K562 (cell line): ENCODE data around the gene DNAJB14.

ENCODE experiments used
- FOXJ3 ChIP-seq: sonication (generic); formaldehyde crosslinking; IDR thresholded peaks from 2 replicates; pipeline ENCODE4 v1.4.0; 2020; ENCODE audit warnings: mild to moderate bottlenecking, missing genetic modification reagents
- TF ChIP-seq, protein P1 (sequence below), 3 experiments: IDR thresholded peaks in 2 of 3; conservative IDR thresholded peaks in 1 of 3; 2 replicates each; pipeline ENCODE4 v1.5.1; 2011 to 2012; ENCODE audit warnings: low read length in 3 of 3, mild to moderate bottlenecking in 3 of 3, control low read depth in 2 of 3, improper control_type of control experiment in 1 of 3, inconsistent platforms in 1 of 3, low read depth in 1 of 3, mixed read lengths in 1 of 3, moderate library complexity in 1 of 3; ENCODE audit not compliant: insufficient read depth in 2 of 3
- TF ChIP-seq, protein P2 (sequence below): fragments of 250-450 bp; sonication (Bioruptor Pico); IDR thresholded peaks from 2 replicates; pipeline ENCODE4 v1.8.0; 2021; ENCODE audit warnings: moderate library complexity, mild to moderate bottlenecking, inconsistent platforms

DNA sequence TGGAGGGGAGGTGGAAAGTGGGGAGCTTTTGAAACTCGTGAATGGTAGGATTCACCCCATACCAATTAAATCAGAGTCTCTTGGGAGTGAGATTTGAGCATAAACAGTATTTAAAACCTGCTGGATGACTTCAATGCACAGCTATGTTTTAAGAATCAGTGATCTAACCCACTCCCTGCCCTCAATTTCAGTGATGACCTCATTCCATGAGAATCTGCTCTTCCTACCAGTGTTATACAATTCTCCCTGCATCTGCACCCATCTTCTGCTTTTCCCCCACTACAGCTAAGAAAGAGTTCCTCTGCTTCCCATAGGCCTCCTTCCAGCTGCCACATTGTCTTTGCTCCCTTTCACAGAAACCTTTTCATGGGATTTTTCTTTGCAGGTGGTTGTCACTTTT, 21.9 kb upstream of the DNAJB14 start:
- TF ChIP-seq, protein P1, sequence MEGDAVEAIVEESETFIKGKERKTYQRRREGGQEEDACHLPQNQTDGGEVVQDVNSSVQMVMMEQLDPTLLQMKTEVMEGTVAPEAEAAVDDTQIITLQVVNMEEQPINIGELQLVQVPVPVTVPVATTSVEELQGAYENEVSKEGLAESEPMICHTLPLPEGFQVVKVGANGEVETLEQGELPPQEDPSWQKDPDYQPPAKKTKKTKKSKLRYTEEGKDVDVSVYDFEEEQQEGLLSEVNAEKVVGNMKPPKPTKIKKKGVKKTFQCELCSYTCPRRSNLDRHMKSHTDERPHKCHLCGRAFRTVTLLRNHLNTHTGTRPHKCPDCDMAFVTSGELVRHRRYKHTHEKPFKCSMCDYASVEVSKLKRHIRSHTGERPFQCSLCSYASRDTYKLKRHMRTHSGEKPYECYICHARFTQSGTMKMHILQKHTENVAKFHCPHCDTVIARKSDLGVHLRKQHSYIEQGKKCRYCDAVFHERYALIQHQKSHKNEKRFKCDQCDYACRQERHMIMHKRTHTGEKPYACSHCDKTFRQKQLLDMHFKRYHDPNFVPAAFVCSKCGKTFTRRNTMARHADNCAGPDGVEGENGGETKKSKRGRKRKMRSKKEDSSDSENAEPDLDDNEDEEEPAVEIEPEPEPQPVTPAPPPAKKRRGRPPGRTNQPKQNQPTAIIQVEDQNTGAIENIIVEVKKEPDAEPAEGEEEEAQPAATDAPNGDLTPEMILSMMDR (IDR thresholded peaks at IDR 0.05 in 2 of 3, conservative IDR thresholded peaks at IDR 0.05 in 1 of 3; ENCODE audit: insufficient read depth in 2 of 3, low read depth in 1 of 3, low read length in 3 of 3), result no peak
- TF ChIP-seq FOXJ3 (CRISPR knock-in tag), result no peak
- TF ChIP-seq, protein P2, sequence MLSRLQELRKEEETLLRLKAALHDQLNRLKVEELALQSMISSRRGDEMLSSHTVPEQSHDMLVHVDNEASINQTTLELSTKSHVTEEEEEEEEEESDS (CRISPR knock-in tag), result no peak
